GM12865 (cell line): ENCODE results near the gene TRIP4.

Experiments
- DNase-seq: peaks from one replicate; pipeline ENCODE4 v3.0.0; 2010; ENCODE audit warnings: low read depth
- H3K4me3 ChIP-seq: 2 replicates; pipeline ENCODE4 v1.5.1; 2011; ENCODE audit warnings: mild to moderate bottlenecking, low read depth, low read length, control low read depth
- TF ChIP-seq, protein P1 (sequence below): IDR thresholded peaks from 2 replicates; pipeline ENCODE4 v1.5.1; 2011; ENCODE audit warnings: low read length, control low read depth, low read depth, inconsistent platforms; ENCODE audit not compliant: insufficient read depth; ENCODE audit errors: missing control alignments

Gene TRIP4

GRCh38 chr15:64444836-64445235, 57.2 kb downstream of the TRIP4 start:
- TF ChIP-seq, protein P1, sequence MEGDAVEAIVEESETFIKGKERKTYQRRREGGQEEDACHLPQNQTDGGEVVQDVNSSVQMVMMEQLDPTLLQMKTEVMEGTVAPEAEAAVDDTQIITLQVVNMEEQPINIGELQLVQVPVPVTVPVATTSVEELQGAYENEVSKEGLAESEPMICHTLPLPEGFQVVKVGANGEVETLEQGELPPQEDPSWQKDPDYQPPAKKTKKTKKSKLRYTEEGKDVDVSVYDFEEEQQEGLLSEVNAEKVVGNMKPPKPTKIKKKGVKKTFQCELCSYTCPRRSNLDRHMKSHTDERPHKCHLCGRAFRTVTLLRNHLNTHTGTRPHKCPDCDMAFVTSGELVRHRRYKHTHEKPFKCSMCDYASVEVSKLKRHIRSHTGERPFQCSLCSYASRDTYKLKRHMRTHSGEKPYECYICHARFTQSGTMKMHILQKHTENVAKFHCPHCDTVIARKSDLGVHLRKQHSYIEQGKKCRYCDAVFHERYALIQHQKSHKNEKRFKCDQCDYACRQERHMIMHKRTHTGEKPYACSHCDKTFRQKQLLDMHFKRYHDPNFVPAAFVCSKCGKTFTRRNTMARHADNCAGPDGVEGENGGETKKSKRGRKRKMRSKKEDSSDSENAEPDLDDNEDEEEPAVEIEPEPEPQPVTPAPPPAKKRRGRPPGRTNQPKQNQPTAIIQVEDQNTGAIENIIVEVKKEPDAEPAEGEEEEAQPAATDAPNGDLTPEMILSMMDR = no peak
- no peak for DNase-seq
- no peak overlapping the region; the same call in 1 of the 2 replicates for H3K4me3 ChIP-seq

- DNase-seq = peak; percentile 66
- TF ChIP-seq, protein P1 = no peak
Measured at GRCh38 chr15:64447536-64448315, 60.1 kb downstream of the TRIP4 start.

GRCh38 chr15:64452988-64453688, 65.5 kb downstream of the TRIP4 start:
- TF ChIP-seq, protein P1 = no peak
- no peak overlapping the region for H3K4me3 ChIP-seq
- no peak for DNase-seq

More at GRCh38 chr15:64447536-64448315, 60.1 kb downstream of the TRIP4 start:
- no peak overlapping the region for H3K4me3 ChIP-seq

DNA sequence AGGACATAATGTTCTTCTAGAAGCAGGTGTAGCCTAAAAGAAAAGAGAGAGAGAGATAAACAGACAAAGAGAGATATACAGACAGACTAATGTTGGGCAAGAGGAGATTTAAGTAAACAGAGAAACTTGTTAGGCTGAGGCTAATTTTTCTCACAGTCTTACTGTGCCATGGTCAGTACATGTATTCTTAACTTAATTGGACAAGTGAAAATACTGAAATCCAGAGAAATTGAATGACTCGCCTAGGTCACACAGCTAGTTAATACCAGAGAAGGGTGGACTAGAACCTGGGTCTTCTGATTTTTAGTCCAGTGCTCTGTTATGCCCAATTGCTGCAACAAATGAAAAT, 66.0 kb downstream of the TRIP4 start:
- no peak overlapping the region for H3K4me3 ChIP-seq
- TF ChIP-seq, protein P1 = no peak
- no peak for DNase-seq

DNA sequence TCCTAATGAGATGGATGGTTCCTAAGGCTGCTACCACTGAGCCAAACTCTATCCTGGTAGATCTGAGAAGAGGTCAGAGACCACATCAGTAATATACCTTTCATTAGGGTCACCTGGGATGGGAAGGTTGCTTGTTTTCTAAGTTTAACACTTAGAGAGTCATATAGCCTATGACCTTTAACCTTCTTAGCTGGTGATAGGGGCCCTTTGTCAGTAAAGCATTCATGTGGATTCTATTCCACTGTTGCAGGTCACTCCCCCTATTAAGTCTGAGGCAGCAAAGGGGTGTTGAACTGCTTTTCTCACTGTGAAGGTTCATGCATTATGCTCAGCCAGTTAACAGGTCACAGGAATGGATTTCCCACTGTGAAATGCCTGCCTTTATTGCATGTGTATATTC, 66.6 kb downstream of the TRIP4 start:
- H3K4me3 ChIP-seq = no peak overlapping the region
- TF ChIP-seq, protein P1 = no peak
- no peak for DNase-seq

DNA sequence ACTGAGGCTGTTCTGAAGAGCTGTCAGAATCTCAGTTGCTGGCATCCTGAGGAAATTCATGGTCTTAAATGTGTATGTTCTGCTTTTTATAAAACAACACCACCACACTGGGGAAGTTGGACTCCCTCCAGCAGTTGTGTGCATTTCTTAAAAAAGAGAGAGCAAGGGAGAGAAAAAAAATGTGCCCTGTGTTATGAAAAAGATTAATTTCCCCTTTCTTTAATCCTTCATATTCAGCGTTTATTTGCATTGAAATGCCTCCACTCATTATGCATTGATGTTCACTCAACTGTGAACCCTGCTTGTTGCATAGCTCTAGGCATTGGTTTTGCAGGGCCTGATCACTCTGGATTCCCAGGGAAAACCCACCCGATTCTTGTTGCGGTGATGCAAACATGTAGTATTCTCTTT, 68.3 kb downstream of the TRIP4 start:
- no peak overlapping the region for H3K4me3 ChIP-seq
- DNase-seq = no peak
- TF ChIP-seq, protein P1 = no peak
